Ovary (tissue), 9 donors: ENCODE measurements around the gene MAN2A2. TPM values are rescaled to one million over a fixed set of nuclear protein-coding genes. Genes with fewer than 3 reads are reported as not detected.

Experiments used
- DNase-seq, 5 donors: peaks; one replicate each; pipeline ENCODE4 v3.0.0-alpha.2; 2019 to 2020
- H3K27ac ChIP-seq, 2 donors: fragments of 200-600 bp; one replicate each; pipeline versions ENCODE4 v1.5.1 to v1.8.0; 2019 to 2022
- H3K27me3 ChIP-seq: fragments of 200-600 bp; one replicate; pipeline ENCODE4 v1.8.0; 2022
- H3K36me3 ChIP-seq: fragments of 200-600 bp; sonication (generic); one replicate; pipeline ENCODE4 v1.5.1; 2019
- H3K4me1 ChIP-seq: one replicate; pipeline ENCODE4 v1.8.1; 2013; ENCODE audit warnings: mild to moderate bottlenecking, moderate library complexity; ENCODE audit not compliant: insufficient read depth
- H3K4me3 ChIP-seq: fragments of 200-600 bp; sonication (generic); one replicate; pipeline ENCODE4 v1.5.1; 2017
- H3K9me3 ChIP-seq, 2 donors: fragments of 200-600 bp in 1 of 2; sonication (generic) in 1 of 2; one replicate each; pipeline versions ENCODE4 v1.5.1 to v1.8.1; 2013 to 2019; ENCODE audit warnings: mild to moderate bottlenecking in 1 of 2, moderate library complexity in 1 of 2
- CTCF ChIP-seq, 3 donors: fragments of 450-650 bp in 2 of 3; fragments of 200-600 bp in 1 of 3; IDR thresholded peaks; one replicate each; pipeline versions ENCODE4 v1.5.1 to v1.8.0; 2016 to 2022; ENCODE audit warnings: antibody characterized with exemption in 3 of 3, mild to moderate bottlenecking in 1 of 3
- EP300 ChIP-seq: sonication (generic); formaldehyde crosslinking; IDR thresholded peaks from one replicate; pipeline ENCODE4 v1.6.1; 2017; ENCODE audit warnings: antibody characterized with exemption
- POLR2A ChIP-seq: fragments of 450-650 bp; IDR thresholded peaks from one replicate; pipeline ENCODE4 v1.6.1; 2017; ENCODE audit warnings: antibody characterized with exemption, mild to moderate bottlenecking, moderate library complexity
- WGBS, 3 donors: extraction: QIAGEN DNeasy Blood & Tissue Kit in 1 of 3; methylation state at CpG; one replicate each; pipeline versions ENCODE4 v1.1.5 to v1.1.7; 2013 to 2017; 5-methylcytosine and 5-hydroxymethylcytosine counted together
- intact Hi-C, 4 donors: fragments of 100-400 bp; cut with DNase I; formaldehyde crosslinking; loops; one replicate each; pipeline versions ENCODE4 v1.11.0 to v1.15.1; 2022 to 2023
- polyA plus RNA-seq, 2 donors: library from polyadenylated mRNA; stranded (reverse); fragments of 200-250 nt in 1 of 2; fragments of 350-450 nt in 1 of 2; fragmentation: Illumina TruSeq in 1 of 2; extraction: RNeasy Lipid Tissue Mini Kit (QIAGEN cat#74804) in 1 of 2; gene quantifications; one replicate each; pipeline ENCODE4 v1.2.3, GENCODE V29; 2013 to 2014
- total RNA-seq, 7 donors: library from RNA; depleted of rRNA in 2 of 7; stranded (reverse); fragments of >200 nt in 2 of 7; fragmentation: NEBNext Ultra II Directional in 3 of 7; extraction: Animal tissue kit (Norgen Biotek cat#: 25700) in 3 of 7; gene quantifications; one replicate each; pipeline versions ENCODE4 v1.1.0 to v1.2.4, GENCODE V29; 2016 to 2023
- donor health status: DM: no; HTN: no; CAD: no; lungs with moderate emphysema.
- donor health status: DM: no; HTN: no; CAD: no.
- donor health status: Bipolar disorder and iron deficiency.
- donor health status: DM: yes; HTN: yes; CAD: no.
- donor health status: DM: no; HTN: no; CAD: no.
- donor health status: DM: yes; HTN: yes; CAD: no.

Gene MAN2A2
- total and polyA plus RNA-seq, 9 donors = 25.3 to 66.5 (median 31.2) TPM

- intact Hi-C loops = no loop called here
- no peaks in the 10 kb centered on the region for H3K27me3 ChIP-seq
- H3K9me3 ChIP-seq = no peaks in the 10 kb centered on the region
- H3K4me1 ChIP-seq = no peaks in the 10 kb centered on the region
- no peak overlapping the region for H3K4me3 ChIP-seq
- H3K36me3 ChIP-seq = no peaks in the 10 kb centered on the region
- WGBS, 3 donors = 77 to 85% (median 81%) methylated on average over 6 of the region's 6 CpGs
- no peak overlapping the region for H3K27ac ChIP-seq
- no peak for DNase-seq
- TF ChIP-seq EP300 = no peak
- TF ChIP-seq CTCF (IDR thresholded peaks at IDR 0.05) = no peak
- TF ChIP-seq POLR2A = no peak
These were observed 40.6 kb upstream of the MAN2A2 start for GRCh38 chr15:90862487-90862886.

GRCh38 chr15:90862964-90863778 is 39.9 kb upstream of the MAN2A2 start:
- no peak for DNase-seq
- H3K4me3 ChIP-seq = no peak overlapping the region
- 60 to 66% (median 65%) methylated on average over 5 of the region's 5 CpGs for WGBS, 3 donors
- intact Hi-C loops = no loop called here
- no peak overlapping the region for H3K27ac ChIP-seq
- no peaks in the 10 kb centered on the region for H3K36me3 ChIP-seq
- no peaks in the 10 kb centered on the region for H3K4me1 ChIP-seq
- TF ChIP-seq CTCF (IDR thresholded peaks at IDR 0.05) = no peak
- TF ChIP-seq POLR2A = no peak
- TF ChIP-seq EP300 = no peak
- no peaks in the 10 kb centered on the region for H3K27me3 ChIP-seq
- no peaks in the 10 kb centered on the region for H3K9me3 ChIP-seq

- 78 to 83% (median 80%) methylated on average over 4 of the region's 4 CpGs for WGBS, 3 donors
- Histone ChIP-seq H3K4me3 (no peak overlapping the region), H3K27ac (no peak overlapping the region), H3K27me3 (no peaks in the 10 kb centered on the region), H3K9me3 (no peaks in the 10 kb centered on the region), H3K4me1 (no peaks in the 10 kb centered on the region), H3K36me3 (no peaks in the 10 kb centered on the region)
- TF ChIP-seq CTCF (IDR thresholded peaks at IDR 0.05) = no peak
- no peak for TF ChIP-seq EP300
- no peak for TF ChIP-seq POLR2A
- intact Hi-C loops = no loop called here
- no peak for DNase-seq
These were observed 39.1 kb upstream of the MAN2A2 start for GRCh38 chr15:90863987-90864386.

- H3K27me3 ChIP-seq = no peaks in the 10 kb centered on the region
- intact Hi-C loops = no loop called here
- WGBS, 3 donors = 80 to 86% (median 80%) methylated on average over 10 of the region's 10 CpGs
- no peak overlapping the region for H3K4me3 ChIP-seq
- no peak overlapping the region for H3K27ac ChIP-seq
- DNase-seq = no peak
- TF ChIP-seq CTCF (IDR thresholded peaks at IDR 0.05) = no peak
- TF ChIP-seq POLR2A = no peak
- no peak for TF ChIP-seq EP300
- H3K4me1 ChIP-seq = peaks cover under 1% of the 10 kb centered on the region
- H3K36me3 ChIP-seq = no peaks in the 10 kb centered on the region
- no peaks in the 10 kb centered on the region for H3K9me3 ChIP-seq
These were observed 38.6 kb upstream of the MAN2A2 start for GRCh38 chr15:90864507-90864906.
